H9 (cell line): ENCODE measurements around the gene PAX6. TPM values are rescaled to one million over a fixed set of nuclear protein-coding genes. Genes with fewer than 3 reads are reported as not detected.

Source experiments
- DNase-seq: peaks from one replicate; pipeline ENCODE4 v3.0.0-alpha.2; 2017
- H2AFZ ChIP-seq: one replicate; pipeline ENCODE4 v1.6.1; 2013; ENCODE audit warnings: mild to moderate bottlenecking, low read length, control low read depth, moderate library complexity
- H2AK5ac ChIP-seq: 2 replicates; pipeline ENCODE4 v1.6.1; 2013; ENCODE audit warnings: low read length, control low read depth, mixed read lengths; ENCODE audit not compliant: insufficient read length
- H2BK120ac ChIP-seq: one replicate; pipeline ENCODE4 v1.6.1; 2013; ENCODE audit warnings: low read depth, mild to moderate bottlenecking, low read length, control low read depth, inconsistent platforms; ENCODE audit not compliant: poor library complexity, severe bottlenecking
- H2BK12ac ChIP-seq: 2 replicates; pipeline ENCODE4 v1.6.1; 2013; ENCODE audit warnings: low read length, control low read depth, mixed read lengths, low read depth; ENCODE audit not compliant: insufficient read length
- H2BK15ac ChIP-seq: 2 replicates; pipeline ENCODE4 v1.6.1; 2013; ENCODE audit warnings: low read depth, low read length, control low read depth
- H2BK20ac ChIP-seq: one replicate; pipeline ENCODE4 v1.6.1; 2013; ENCODE audit warnings: low read depth, mild to moderate bottlenecking, low read length, control low read depth, inconsistent platforms; ENCODE audit not compliant: poor library complexity, severe bottlenecking
- H2BK5ac ChIP-seq: 2 replicates; pipeline ENCODE4 v1.6.1; 2013; ENCODE audit warnings: low read length, control low read depth, mixed read lengths; ENCODE audit not compliant: insufficient read length
- H3K14ac ChIP-seq: 2 replicates; pipeline ENCODE4 v1.6.1; 2013; ENCODE audit warnings: low read length, control low read depth; ENCODE audit not compliant: insufficient read depth
- H3K18ac ChIP-seq: 2 replicates; pipeline ENCODE4 v1.6.1; 2013; ENCODE audit warnings: low read depth, mild to moderate bottlenecking, mixed read lengths, low read length, control low read depth; ENCODE audit not compliant: insufficient read length
- H3K23ac ChIP-seq: 2 replicates; pipeline ENCODE4 v1.6.1; 2013; ENCODE audit warnings: low read length, control low read depth, mixed read lengths, low read depth; ENCODE audit not compliant: insufficient read length
- H3K23me2 ChIP-seq: 2 replicates; pipeline ENCODE4 v1.6.1; 2013; ENCODE audit warnings: low read depth, mild to moderate bottlenecking, mixed read lengths, low read length, control low read depth; ENCODE audit not compliant: insufficient read length, poor library complexity, severe bottlenecking
- H3K27ac ChIP-seq: 2 replicates; pipeline ENCODE4 v1.5.1; 2013; ENCODE audit warnings: low read length, control low read depth, mixed read lengths, low read depth; ENCODE audit not compliant: insufficient read length
- H3K27me3 ChIP-seq: 2 replicates; pipeline ENCODE4 v1.6.1; 2013; ENCODE audit warnings: low read length, control low read depth, inconsistent platforms; ENCODE audit not compliant: insufficient read depth
- H3K4ac ChIP-seq: 2 replicates; pipeline ENCODE4 v1.6.1; 2013; ENCODE audit warnings: low read depth, mild to moderate bottlenecking, control low read depth, inconsistent platforms, low read length, moderate library complexity
- H3K4me1 ChIP-seq: 2 replicates; pipeline ENCODE4 v1.6.1; 2013; ENCODE audit warnings: low read length, control low read depth, inconsistent platforms; ENCODE audit not compliant: insufficient read depth
- H3K4me2 ChIP-seq: 2 replicates; pipeline ENCODE4 v1.6.1; 2013; ENCODE audit warnings: low read length, control low read depth, mixed read lengths; ENCODE audit not compliant: insufficient read length, insufficient read depth
- H3K56ac ChIP-seq: 2 replicates; pipeline ENCODE4 v1.6.1; 2013; ENCODE audit warnings: low read depth, mild to moderate bottlenecking, mixed read lengths, low read length, control low read depth; ENCODE audit not compliant: insufficient read length
- H3K79me1 ChIP-seq: 2 replicates; pipeline ENCODE4 v1.6.1; 2013; ENCODE audit warnings: low read depth, mild to moderate bottlenecking, moderate library complexity, low read length, control low read depth, inconsistent platforms; ENCODE audit not compliant: insufficient read depth, poor library complexity, severe bottlenecking
- H3K79me2 ChIP-seq: 2 replicates; pipeline ENCODE4 v1.6.1; 2013; ENCODE audit warnings: low read length, control low read depth, inconsistent platforms; ENCODE audit not compliant: insufficient read depth
- H3K9ac ChIP-seq: 2 replicates; pipeline ENCODE4 v1.6.1; 2013; ENCODE audit warnings: low read length, control low read depth, mixed read lengths; ENCODE audit not compliant: insufficient read length; ENCODE audit errors: extremely low read depth
- H3K9me3 ChIP-seq: one replicate; pipeline ENCODE4 v1.6.1; 2013; ENCODE audit warnings: low read depth, low read length, inconsistent platforms; ENCODE audit not compliant: control insufficient read depth
- H3T11ph ChIP-seq: one replicate; pipeline ENCODE4 v1.6.1; 2013; ENCODE audit warnings: mild to moderate bottlenecking, low read length, control low read depth, inconsistent platforms
- H4K20me1 ChIP-seq: one replicate; pipeline ENCODE4 v1.6.1; 2013; ENCODE audit not compliant: control insufficient read depth, insufficient read length, insufficient read depth
- H4K5ac ChIP-seq: 2 replicates; pipeline ENCODE4 v1.6.1; 2013; ENCODE audit warnings: low read depth, mild to moderate bottlenecking, mixed read lengths, low read length, control low read depth; ENCODE audit not compliant: insufficient read length
- H4K8ac ChIP-seq: replicated peaks from 2 replicates; pipeline ENCODE4 v1.6.1; 2013; ENCODE audit warnings: low read length, control low read depth, mixed read lengths, low read depth; ENCODE audit not compliant: insufficient read length
- H4K91ac ChIP-seq: 2 replicates; pipeline ENCODE4 v1.6.1; 2013; ENCODE audit warnings: low read depth, mild to moderate bottlenecking, moderate library complexity, mixed read lengths, low read length, control low read depth; ENCODE audit not compliant: insufficient read length
- H3K27ac Mint-ChIP-seq, 3 experiments: 2 replicates in 2 of 3; 3 replicates in 1 of 3; pipeline ENCODE4 v1.8.0; 2020 to 2021; ENCODE audit warnings: mixed read lengths in 3 of 3, mild to moderate bottlenecking in 1 of 3, moderate library complexity in 1 of 3
- H3K27me3 Mint-ChIP-seq: 2 replicates; pipeline ENCODE4 v1.8.0; 2021; ENCODE audit warnings: low read depth, mild to moderate bottlenecking, moderate library complexity, mixed read lengths
- H3K36me3 Mint-ChIP-seq, 3 experiments: 2 replicates in 2 of 3; 3 replicates in 1 of 3; pipeline ENCODE4 v1.8.0; 2020 to 2021; ENCODE audit warnings: low read depth in 3 of 3, mixed read lengths in 3 of 3; ENCODE audit not compliant: insufficient read depth in 1 of 3
- H3K4me1 Mint-ChIP-seq, 2 experiments: 2 replicates each; pipeline ENCODE4 v1.8.0; 2020; ENCODE audit warnings: mixed read lengths in 2 of 2
- H3K4me3 Mint-ChIP-seq, 2 experiments: 2 replicates in 1 of 2; 3 replicates in 1 of 2; pipeline ENCODE4 v1.8.0; 2020 to 2021; ENCODE audit warnings: mild to moderate bottlenecking in 2 of 2, mixed read lengths in 2 of 2, moderate library complexity in 1 of 2
- H3K9me3 Mint-ChIP-seq, 2 experiments: 2 replicates in 1 of 2; 3 replicates in 1 of 2; pipeline ENCODE4 v1.8.0; 2020; ENCODE audit warnings: mild to moderate bottlenecking in 2 of 2, mixed read lengths in 2 of 2, moderate library complexity in 1 of 2
- CTCF ChIP-seq: fragments of 200-600 bp; sonication (generic); conservative IDR thresholded peaks from 3 replicates; pipeline ENCODE4 v1.8.0; 2021; ENCODE audit warnings: antibody characterized with exemption, mild to moderate bottlenecking
- WGBS: extraction: QIAGEN DNeasy Blood & Tissue Kit; methylation state at CpG from one replicate; pipeline ENCODE4 v1.1.7; 2013; ENCODE audit warnings: missing lambda C conversion rate, low lambda C conversion rate, mixed read lengths; ENCODE audit not compliant: insufficient read length; ENCODE audit errors: extremely low coverage; 5-methylcytosine and 5-hydroxymethylcytosine counted together
- total RNA-seq: library from RNA; stranded (reverse); gene quantifications from 2 replicates; pipeline ENCODE4 v1.2.1, GENCODE V29; 2021

PAX6 gene
- total RNA-seq, 1 experiment from 2014 or later = not detected

GRCh38 chr11:31802609-31802989 lies 8.5 kb downstream of the PAX6 start:
- Mint-ChIP-seq H3K4me1 (peaks cover 34 to 64% of the 10 kb centered on the region in 2 experiments), H3K36me3 (no peaks in the 10 kb centered on the region), H3K9me3 (peaks cover 3 to 6% of the 10 kb centered on the region in 2 experiments; a peak in 3 of 5 replicates), H3K27me3 (peaks cover 100% of the 10 kb centered on the region), H3K27ac (no peak overlapping the region), H3K4me3 (0 out of 5 replicates have a peak overlapping the region, but pooled peaks of 1 of the 2 experiments have one; percentile 16)
- H3K14ac ChIP-seq = no peak overlapping the region
- no peak overlapping the region for H3K4me2 ChIP-seq
- TF ChIP-seq CTCF = no peak
- no peak overlapping the region for H4K8ac ChIP-seq
- H3K9ac ChIP-seq = no peak overlapping the region
- no peak overlapping the region for H2BK15ac ChIP-seq
- H3K18ac ChIP-seq = no peak overlapping the region
- no peak overlapping the region for H2AK5ac ChIP-seq
- H3K56ac ChIP-seq = no peak overlapping the region
- H2BK12ac ChIP-seq = no peak overlapping the region
- no peak overlapping the region for H3K4ac ChIP-seq
- no peaks in the 10 kb centered on the region for H3K4me1 ChIP-seq
- no peak overlapping the region for H2BK120ac ChIP-seq
- no peak overlapping the region for H2BK20ac ChIP-seq
- no peak overlapping the region for H3K27ac ChIP-seq
- no peak overlapping the region for H3K23ac ChIP-seq
- H3K23me2 ChIP-seq = peaks cover 23% of the 10 kb centered on the region
- no peaks in the 10 kb centered on the region for H3K9me3 ChIP-seq
- no peaks in the 10 kb centered on the region for H3K79me2 ChIP-seq
- H4K20me1 ChIP-seq = no peaks in the 10 kb centered on the region
- WGBS = no CpG with 5 or more reads among the region's 20 CpGs
- no peak overlapping the region for H2AFZ ChIP-seq
- DNase-seq = no peak
- H3T11ph ChIP-seq = no peak overlapping the region
- H4K91ac ChIP-seq = no peak overlapping the region
- H4K5ac ChIP-seq = no peak overlapping the region
- no peak overlapping the region for H2BK5ac ChIP-seq
- peaks cover 90% of the 10 kb centered on the region for H3K27me3 ChIP-seq
- H3K79me1 ChIP-seq = no peaks in the 10 kb centered on the region
